OCI-LY1 (cell line): ENCODE measurements around the gene LAMTOR3.

Experiments used
- CTCF ChIP-seq: fragments of 200-600 bp; sonication (generic), shearing (Covaris generic); IDR thresholded peaks from 2 replicates; pipeline ENCODE4 v1.5.1; 2017; ENCODE audit warnings: mild to moderate bottlenecking, antibody characterized with exemption, low read length, moderate library complexity, mixed read lengths
- EZH2 ChIP-seq: fragments of 200-600 bp; sonication (generic), shearing (Covaris generic); IDR thresholded peaks from 2 replicates; pipeline ENCODE4 v1.8.0; 2017; ENCODE audit warnings: borderline replicate concordance, mixed run types, mild to moderate bottlenecking, antibody characterized with exemption, low read length, moderate library complexity, mixed read lengths

GRCh38 chr4:99832321-99832720 lies 61.9 kb downstream of the LAMTOR3 start:
- TF ChIP-seq EZH2 (no peak), CTCF (no peak)
